Trophoblast cell (in vitro differentiated cells and primary cell): Measurements from ENCODE around the gene ACVRL1.

Source experiments
- DNase-seq, 2 donors: peaks; one replicate each; pipeline ENCODE4 v3.0.0-alpha.2; 2016
- H2AFZ ChIP-seq: 2 replicates; pipeline ENCODE4 v1.6.1; 2013; ENCODE audit warnings: low read length, moderate library complexity, mild to moderate bottlenecking; ENCODE audit not compliant: insufficient read depth, poor library complexity
- H2AK5ac ChIP-seq: 2 replicates; pipeline ENCODE4 v1.6.1; 2013; ENCODE audit warnings: mild to moderate bottlenecking, low read length
- H2BK120ac ChIP-seq: 2 replicates; pipeline ENCODE4 v1.6.1; 2013; ENCODE audit warnings: low read length, mild to moderate bottlenecking, moderate library complexity; ENCODE audit not compliant: insufficient read depth, poor library complexity
- H2BK12ac ChIP-seq: 2 replicates; pipeline ENCODE4 v1.6.1; 2013; ENCODE audit warnings: mild to moderate bottlenecking, low read length, moderate library complexity
- H2BK5ac ChIP-seq: 2 replicates; pipeline ENCODE4 v1.6.1; 2013; ENCODE audit warnings: low read length, low read depth, moderate library complexity, mild to moderate bottlenecking; ENCODE audit not compliant: poor library complexity
- H3K14ac ChIP-seq: 2 replicates; pipeline ENCODE4 v1.6.1; 2013; ENCODE audit warnings: mild to moderate bottlenecking, low read length
- H3K18ac ChIP-seq: 2 replicates; pipeline ENCODE4 v1.6.1; 2013; ENCODE audit warnings: mild to moderate bottlenecking, low read length
- H3K23ac ChIP-seq: 2 replicates; pipeline ENCODE4 v1.6.1; 2013; ENCODE audit warnings: low read length
- H3K27ac ChIP-seq: 2 replicates; pipeline ENCODE4 v1.5.1; 2013; ENCODE audit warnings: low read depth, mild to moderate bottlenecking, inconsistent platforms, low read length, moderate library complexity
- H3K27me3 ChIP-seq: 2 replicates; pipeline ENCODE4 v1.6.1; 2013; ENCODE audit warnings: inconsistent platforms, mild to moderate bottlenecking, low read length, moderate library complexity; ENCODE audit not compliant: insufficient read depth
- H3K36me3 ChIP-seq, 2 experiments: 1 replicate in 1 of 2; 2 replicates in 1 of 2; pipeline ENCODE4 v1.6.1; 2013; ENCODE audit warnings: low read length in 2 of 2, mild to moderate bottlenecking in 2 of 2, moderate library complexity in 1 of 2; ENCODE audit not compliant: insufficient read depth in 2 of 2, control insufficient read depth in 1 of 2
- H3K4ac ChIP-seq: 2 replicates; pipeline ENCODE4 v1.6.1; 2013; ENCODE audit warnings: low read depth, mild to moderate bottlenecking, low read length, moderate library complexity
- H3K4me1 ChIP-seq, 2 experiments: 1 replicate in 1 of 2; 2 replicates in 1 of 2; pipeline ENCODE4 v1.6.1; 2013; ENCODE audit warnings: low read length in 2 of 2, mild to moderate bottlenecking in 2 of 2, moderate library complexity in 1 of 2; ENCODE audit not compliant: insufficient read depth in 2 of 2, control insufficient read depth in 1 of 2
- H3K4me2 ChIP-seq: 2 replicates; pipeline ENCODE4 v1.6.1; 2013; ENCODE audit warnings: inconsistent platforms, mild to moderate bottlenecking, low read length, moderate library complexity
- H3K4me3 ChIP-seq: 2 replicates; pipeline ENCODE4 v1.5.1; 2013; ENCODE audit warnings: mild to moderate bottlenecking, low read depth, low read length, inconsistent platforms
- H3K79me1 ChIP-seq: one replicate; pipeline ENCODE4 v1.6.1; 2013; ENCODE audit warnings: low read length
- H3K79me2 ChIP-seq: 2 replicates; pipeline ENCODE4 v1.6.1; 2013; ENCODE audit warnings: low read length, mild to moderate bottlenecking; ENCODE audit not compliant: control insufficient read depth, insufficient read depth, poor library complexity
- H3K9ac ChIP-seq: 2 replicates; pipeline ENCODE4 v1.6.1; 2013; ENCODE audit warnings: mild to moderate bottlenecking, low read length
- H3K9me3 ChIP-seq: 2 replicates; pipeline ENCODE4 v1.6.1; 2013; ENCODE audit warnings: low read depth, mild to moderate bottlenecking, control low read depth, inconsistent platforms, low read length; ENCODE audit not compliant: insufficient read depth
- H4K12ac ChIP-seq: 2 replicates; pipeline ENCODE4 v1.6.1; 2013; ENCODE audit warnings: low read depth, mild to moderate bottlenecking, low read length, moderate library complexity
- H4K8ac ChIP-seq: 2 replicates; pipeline ENCODE4 v1.6.1; 2013; ENCODE audit warnings: low read depth, mild to moderate bottlenecking, low read length, moderate library complexity
- H4K91ac ChIP-seq: one replicate; pipeline ENCODE4 v1.6.1; 2013; ENCODE audit warnings: low read depth, mild to moderate bottlenecking, low read length, moderate library complexity
- WGBS: extraction: QIAGEN DNeasy Blood & Tissue Kit; methylation state at CpG from one replicate; pipeline ENCODE4 v1.1.7; 2013; ENCODE audit warnings: missing lambda C conversion rate; ENCODE audit not compliant: insufficient read length, insufficient coverage; ENCODE audit errors: extremely low coverage; 5-methylcytosine and 5-hydroxymethylcytosine counted together

ACVRL1 gene

DNA sequence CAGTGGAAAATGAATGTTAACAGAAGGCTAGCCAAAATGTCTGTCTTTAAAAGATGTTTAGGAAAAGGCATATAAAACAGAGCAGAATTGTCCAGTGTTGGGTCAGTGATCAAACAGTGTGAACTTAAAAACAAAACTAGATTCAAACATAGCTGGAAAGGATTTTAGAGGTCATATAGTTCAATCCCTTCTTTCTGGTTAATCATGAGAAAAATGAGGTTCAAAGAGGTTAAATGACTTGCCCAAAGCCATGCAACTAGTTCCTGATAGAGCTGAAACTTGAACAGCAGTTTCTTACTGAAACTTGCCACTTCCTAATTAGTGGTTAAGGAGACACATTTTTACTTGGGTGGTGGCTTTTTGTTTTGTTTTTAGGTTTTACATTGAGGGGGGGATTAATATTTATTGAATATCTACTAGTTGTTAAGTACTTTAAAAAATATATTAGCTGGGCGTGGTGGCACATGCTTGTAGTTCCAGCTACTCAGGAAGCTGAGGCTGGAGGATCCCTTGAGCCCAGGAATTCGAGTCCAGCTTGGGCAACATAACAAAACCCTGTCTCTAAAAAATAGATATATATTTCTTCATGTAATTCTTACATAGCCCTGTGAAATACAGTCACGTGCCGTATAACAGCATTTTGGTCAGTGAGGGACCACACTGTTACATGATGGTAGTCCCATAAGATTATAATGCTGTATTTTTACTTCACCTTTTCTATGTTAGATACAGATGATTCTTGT lies 64.5 kb downstream of the ACVRL1 start:
- no peak overlapping the region for H3K4me3 ChIP-seq
- no peak overlapping the region for H4K8ac ChIP-seq
- no peak overlapping the region for H4K12ac ChIP-seq
- H2AK5ac ChIP-seq, result no peak overlapping the region
- H3K4me2 ChIP-seq, result no peak overlapping the region
- WGBS, result no CpG with 5 or more reads among the region's 4 CpGs
- no peak overlapping the region for H3K9ac ChIP-seq
- no peaks in the 10 kb centered on the region for H3K79me1 ChIP-seq
- no peak overlapping the region for H3K27ac ChIP-seq
- H2AFZ ChIP-seq, result no peak overlapping the region
- H3K36me3 ChIP-seq, result peaks cover 0 to 6% of the 10 kb centered on the region in 2 experiments
- no peak overlapping the region for H3K18ac ChIP-seq
- no peaks in the 10 kb centered on the region for H3K79me2 ChIP-seq
- no peaks in the 10 kb centered on the region for H3K27me3 ChIP-seq
- no peak overlapping the region for H2BK5ac ChIP-seq
- no peak overlapping the region for H3K4ac ChIP-seq
- H4K91ac ChIP-seq, result no peak overlapping the region
- no peak overlapping the region for H2BK120ac ChIP-seq
- peaks cover 0 to 2% of the 10 kb centered on the region in 2 experiments for H3K4me1 ChIP-seq
- H2BK12ac ChIP-seq, result no peak overlapping the region
- H3K14ac ChIP-seq, result no peak overlapping the region
- DNase-seq, result peak; percentile 25 to 44
- H3K9me3 ChIP-seq, result peaks cover 1% of the 10 kb centered on the region
- no peak overlapping the region for H3K23ac ChIP-seq

DNA sequence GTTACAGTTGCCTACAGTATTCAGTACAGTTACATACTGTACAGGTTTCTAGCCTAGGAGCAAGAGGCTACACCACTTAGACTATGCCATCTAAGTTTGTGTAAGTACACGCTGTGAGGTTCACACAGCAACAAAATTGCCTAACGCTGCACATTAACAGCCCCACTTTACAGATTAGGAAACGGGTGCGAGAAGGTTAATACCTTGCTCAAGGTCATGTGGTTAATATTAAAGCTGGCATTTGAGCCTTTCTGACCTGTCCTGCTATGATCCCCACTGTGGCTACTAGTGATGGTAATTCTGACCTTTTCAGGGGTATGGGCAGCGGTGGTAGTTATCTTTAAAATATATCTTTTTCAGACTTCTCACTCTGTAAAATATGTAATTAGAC lies 65.1 kb downstream of the ACVRL1 start:
- H3K18ac ChIP-seq, result no peak overlapping the region
- no peak overlapping the region for H3K9ac ChIP-seq
- no peak overlapping the region for H3K4me2 ChIP-seq
- H3K36me3 ChIP-seq, result peaks cover 0 to 7% of the 10 kb centered on the region in 2 experiments
- no peaks in the 10 kb centered on the region for H3K79me1 ChIP-seq
- no peak overlapping the region for H3K4me3 ChIP-seq
- no peak overlapping the region for H2AK5ac ChIP-seq
- H2BK5ac ChIP-seq, result no peak overlapping the region
- no peak overlapping the region for H3K14ac ChIP-seq
- H3K4me1 ChIP-seq, result peaks cover 0 to 2% of the 10 kb centered on the region in 2 experiments
- H2BK12ac ChIP-seq, result no peak overlapping the region
- no peak overlapping the region for H4K8ac ChIP-seq
- no peaks in the 10 kb centered on the region for H3K79me2 ChIP-seq
- no peak for DNase-seq
- H3K27me3 ChIP-seq, result no peaks in the 10 kb centered on the region
- no peak overlapping the region for H3K4ac ChIP-seq
- no peak overlapping the region for H2BK120ac ChIP-seq
- no peak overlapping the region for H4K12ac ChIP-seq
- peaks cover 1% of the 10 kb centered on the region for H3K9me3 ChIP-seq
- no peak overlapping the region for H3K23ac ChIP-seq
- no peak overlapping the region for H4K91ac ChIP-seq
- no peak overlapping the region for H3K27ac ChIP-seq
- no peak overlapping the region for H2AFZ ChIP-seq
- WGBS, result no CpG with 5 or more reads among the region's 5 CpGs

DNA sequence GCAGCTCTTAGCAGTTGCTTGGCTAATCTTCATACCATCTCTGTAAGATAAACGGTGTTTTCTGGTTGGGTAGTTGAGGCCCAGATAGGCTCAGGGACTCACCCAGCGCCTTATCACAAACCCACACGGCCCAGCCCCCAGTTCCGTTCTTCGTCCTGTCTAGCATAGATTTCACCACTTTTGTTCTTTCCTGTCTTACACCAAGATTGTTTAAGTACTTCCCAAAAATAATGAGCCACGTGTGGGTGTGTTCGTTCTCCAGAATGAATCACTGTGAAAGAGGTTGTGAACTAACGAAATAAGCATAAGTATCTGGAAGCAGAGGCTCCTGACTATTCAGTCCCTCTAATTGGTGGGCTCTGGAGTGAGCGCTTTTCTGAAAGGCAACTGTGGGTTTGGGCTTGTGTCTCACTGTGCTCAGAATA lies 65.6 kb downstream of the ACVRL1 start:
- H2BK120ac ChIP-seq, result no peak overlapping the region
- no peak overlapping the region for H2AFZ ChIP-seq
- no peak overlapping the region for H4K12ac ChIP-seq

More for the DNA sequence above, 65.6 kb downstream of the ACVRL1 start:
- Histone ChIP-seq H3K36me3 (peaks cover 0 to 7% of the 10 kb centered on the region in 2 experiments), H3K79me2 (no peaks in the 10 kb centered on the region), H4K8ac (no peak overlapping the region), H3K79me1 (no peaks in the 10 kb centered on the region), H2BK5ac (no peak overlapping the region), H3K4me2 (no peak overlapping the region), H4K91ac (no peak overlapping the region), H2BK12ac (no peak overlapping the region), H3K18ac (no peak overlapping the region), H3K14ac (no peak overlapping the region), H3K23ac (no peak overlapping the region), H3K9ac (no peak overlapping the region), H3K4me1 (peaks cover 0 to 2% of the 10 kb centered on the region in 2 experiments), H2AK5ac (no peak overlapping the region), H3K4me3 (no peak overlapping the region), H3K27ac (no peak overlapping the region), H3K27me3 (no peaks in the 10 kb centered on the region), H3K9me3 (peaks cover 1% of the 10 kb centered on the region), H3K4ac (no peak overlapping the region)
- WGBS, result no CpG with 5 or more reads among the region's 9 CpGs
- peak; percentile 99 for DNase-seq
